ENCODE results near the gene GRM4. TPM values are rescaled to one million over a fixed set of nuclear protein-coding genes. Genes with fewer than 3 reads are reported as not detected.

The GRM4 gene
- total RNA-seq, 2 experiments from 2014 or later, result 0.12 to 0.18 TPM

- no peaks in the 10 kb centered on the region for H3K36me3 Mint-ChIP-seq
- H3K4me3 Mint-ChIP-seq, result no peak overlapping the region
- peaks cover 3% of the 10 kb centered on the region for H3K27me3 Mint-ChIP-seq
- no peak for DNase-seq
- H3K27ac Mint-ChIP-seq, result no peak overlapping the region
- H3K9me3 Mint-ChIP-seq, result no peaks in the 10 kb centered on the region
- H3K4me1 Mint-ChIP-seq, result peaks cover 2% of the 10 kb centered on the region
Observed at GRCh38 chr6:33984466-33985312, 161.2 kb downstream of the GRM4 start.

DNA sequence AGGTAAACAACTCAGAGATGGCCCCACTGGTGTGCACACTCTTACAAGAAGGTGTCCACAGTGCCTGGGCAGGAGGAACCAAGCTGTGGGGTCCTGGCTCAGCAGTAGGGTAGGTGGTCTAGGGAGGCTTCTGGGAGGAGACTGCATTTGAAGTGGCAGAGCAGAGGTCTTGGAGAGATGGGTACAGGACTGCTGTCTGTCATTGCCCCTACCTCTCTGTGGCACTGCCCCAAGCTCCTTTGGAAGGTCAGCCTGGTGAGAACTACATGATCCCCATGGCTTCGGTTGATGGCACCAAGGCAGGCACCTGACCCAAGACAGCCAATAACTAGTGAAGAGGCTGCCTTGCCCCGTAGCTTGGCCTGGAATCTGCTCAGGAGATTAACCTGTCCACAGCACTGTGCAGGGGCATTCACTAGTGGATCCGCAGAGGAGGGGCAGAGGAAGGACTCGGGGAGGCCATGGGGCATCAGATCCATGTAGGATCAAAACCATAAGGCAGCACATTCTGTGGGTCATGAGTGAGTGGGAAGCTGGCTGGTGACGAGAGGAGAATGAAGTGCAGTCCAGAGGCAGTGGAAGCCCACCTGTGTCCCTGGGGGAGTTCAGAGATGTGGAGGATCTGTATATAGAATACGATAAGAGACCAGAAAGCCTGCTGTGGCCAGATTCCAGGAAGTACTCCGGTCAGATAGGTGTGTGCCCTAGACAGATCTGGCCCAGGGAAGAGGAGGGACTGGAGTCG is 162.0 kb downstream of the GRM4 start:
- Mint-ChIP-seq H3K4me1 (peaks cover 2% of the 10 kb centered on the region), H3K36me3 (no peaks in the 10 kb centered on the region), H3K9me3 (no peaks in the 10 kb centered on the region), H3K4me3 (no peak overlapping the region), H3K27ac (no peak overlapping the region), H3K27me3 (peaks cover 3% of the 10 kb centered on the region)
- DNase-seq, result no peak

DNA sequence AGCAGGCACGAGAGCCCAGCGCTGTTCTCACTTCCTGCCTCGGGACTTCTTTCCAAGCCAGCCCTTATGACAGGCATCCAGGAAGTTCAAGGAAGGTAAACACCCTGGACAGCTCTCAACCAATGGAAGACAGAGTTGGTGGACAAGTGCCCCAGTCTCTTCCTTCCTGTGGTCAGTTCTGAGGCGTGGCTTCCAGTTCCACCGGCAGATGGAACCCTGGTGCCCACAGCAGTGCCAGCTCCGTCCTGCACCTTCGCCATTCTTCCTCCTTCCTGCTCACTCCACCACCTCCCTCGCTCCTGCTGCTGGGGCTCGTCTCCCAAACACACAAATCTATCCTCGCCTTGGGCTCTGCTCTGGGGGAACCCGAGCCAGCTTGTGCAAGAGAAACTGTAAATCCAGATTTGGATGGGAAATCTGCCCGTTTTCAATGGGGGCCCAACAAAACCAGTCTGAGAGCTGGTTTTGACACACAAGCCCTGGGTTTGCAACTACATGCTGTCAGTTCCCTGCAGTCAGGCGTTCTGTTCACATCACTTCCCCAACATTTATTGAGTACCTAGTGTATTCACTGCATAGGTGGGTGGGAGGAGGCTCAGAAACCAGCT is 162.7 kb downstream of the GRM4 start:
- H3K9me3 Mint-ChIP-seq, result no peaks in the 10 kb centered on the region

DNA sequence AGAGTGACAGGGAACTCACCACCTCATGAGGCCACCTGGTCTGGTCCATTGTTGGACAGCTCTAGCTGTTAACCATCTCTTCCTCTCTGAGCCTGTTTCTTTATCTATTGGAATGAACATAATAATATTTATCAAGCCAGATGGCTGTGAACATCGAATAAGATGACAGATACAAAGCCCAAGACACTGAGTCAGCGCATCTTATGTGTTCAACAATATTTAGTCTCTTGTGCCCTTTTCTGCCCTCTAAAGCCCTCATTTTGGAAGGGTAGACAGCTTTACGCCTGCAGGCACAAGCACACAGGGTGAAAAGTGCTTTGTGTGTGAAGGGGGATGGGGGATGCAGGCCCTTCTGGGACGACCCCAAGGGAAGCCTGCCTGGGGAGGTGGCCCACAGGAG is 164.0 kb downstream of the GRM4 start:
- Mint-ChIP-seq H3K27me3 (peaks cover 7% of the 10 kb centered on the region), H3K9me3 (no peaks in the 10 kb centered on the region), H3K36me3 (no peaks in the 10 kb centered on the region), H3K4me1 (peaks cover 7% of the 10 kb centered on the region), H3K27ac (no peak overlapping the region), H3K4me3 (no peak overlapping the region)
- DNase-seq, result no peak

More for the DNA sequence above, 162.7 kb downstream of the GRM4 start:
- peaks cover 7% of the 10 kb centered on the region for H3K4me1 Mint-ChIP-seq
- H3K27ac Mint-ChIP-seq, result no peak overlapping the region
- no peaks in the 10 kb centered on the region for H3K36me3 Mint-ChIP-seq
- H3K4me3 Mint-ChIP-seq, result no peak overlapping the region
- peaks cover 3% of the 10 kb centered on the region for H3K27me3 Mint-ChIP-seq
- no peak for DNase-seq

- Mint-ChIP-seq H3K4me3 (no peak overlapping the region), H3K9me3 (no peaks in the 10 kb centered on the region), H3K4me1 (peaks cover 7% of the 10 kb centered on the region), H3K27me3 (peaks cover 11% of the 10 kb centered on the region), H3K36me3 (no peaks in the 10 kb centered on the region), H3K27ac (no peak overlapping the region)
- no peak for DNase-seq
Observed at GRCh38 chr6:33981421-33981820, 164.5 kb downstream of the GRM4 start.

DNA sequence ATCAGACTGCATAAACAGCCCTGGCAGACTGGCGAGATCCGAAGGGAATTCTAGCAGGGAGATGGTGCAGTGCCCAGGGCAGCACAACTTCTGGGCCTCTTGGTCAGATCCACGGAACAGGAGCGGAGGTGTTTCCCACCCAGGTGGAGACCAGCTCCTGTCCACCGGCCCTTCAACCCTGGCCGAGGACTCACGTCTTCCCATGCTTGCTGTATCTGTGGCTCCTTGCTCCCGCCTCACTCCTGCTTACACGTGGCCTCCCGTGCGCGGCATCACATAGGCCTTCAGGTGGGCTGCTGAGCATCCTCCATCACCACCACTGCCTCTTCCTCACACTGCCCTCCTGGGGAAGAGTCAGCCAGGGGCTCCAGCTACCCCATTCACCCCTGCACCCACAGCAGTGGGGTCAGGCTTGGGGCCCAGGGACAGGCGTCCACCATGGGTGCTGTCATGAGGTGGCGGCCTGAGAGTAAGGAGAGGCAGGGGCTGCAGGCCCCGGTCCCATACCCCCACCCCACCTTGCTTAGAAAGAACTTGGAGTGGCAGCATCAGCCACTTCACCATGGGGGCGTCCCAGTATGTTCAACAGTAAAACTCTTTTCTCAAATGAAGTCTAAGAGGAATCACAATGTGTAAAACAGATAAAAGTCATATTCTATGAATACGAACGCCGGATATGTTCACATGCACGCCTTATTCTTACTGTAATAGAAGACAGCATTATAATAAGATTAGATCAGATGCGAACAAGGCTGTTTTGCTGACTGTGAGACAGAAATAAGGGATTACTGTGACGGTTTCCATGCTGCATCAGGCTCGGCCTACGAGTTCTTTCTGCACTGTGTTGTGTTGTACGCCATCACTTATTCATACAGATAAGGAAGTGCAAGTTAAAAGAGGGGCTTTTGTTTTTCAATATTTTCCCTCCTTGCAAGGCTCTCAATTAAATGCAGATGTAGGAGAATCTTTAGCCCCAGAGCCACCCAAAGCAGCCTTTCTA is 165.4 kb downstream of the GRM4 start:
- no peak for DNase-seq
- no peak overlapping the region for H3K4me3 Mint-ChIP-seq
- H3K27ac Mint-ChIP-seq, result no peak overlapping the region
- peaks cover 15% of the 10 kb centered on the region for H3K27me3 Mint-ChIP-seq
- no peaks in the 10 kb centered on the region for H3K9me3 Mint-ChIP-seq
- no peaks in the 10 kb centered on the region for H3K36me3 Mint-ChIP-seq
- H3K4me1 Mint-ChIP-seq, result peaks cover 7% of the 10 kb centered on the region

DNA sequence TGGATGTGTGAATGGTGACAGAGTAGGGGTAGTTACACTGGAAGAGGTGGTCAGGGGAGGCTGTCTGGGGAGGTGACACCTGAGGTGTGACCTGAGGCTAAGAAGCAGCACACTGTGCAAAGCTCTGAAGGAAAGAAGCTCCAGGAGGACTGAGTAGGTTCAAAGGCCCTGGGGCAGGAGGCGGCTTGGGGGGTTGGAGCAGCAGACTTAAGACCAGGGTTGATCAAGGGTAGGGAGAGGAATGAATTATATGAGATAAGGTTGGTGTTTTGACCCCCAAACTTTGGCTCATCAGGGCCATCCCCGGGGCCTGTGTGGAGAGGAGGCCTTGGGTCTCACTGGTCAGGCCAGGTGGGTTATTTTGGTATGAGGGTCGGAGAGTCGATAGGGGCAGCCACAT is 166.1 kb downstream of the GRM4 start:
- no peak for DNase-seq
- no peaks in the 10 kb centered on the region for H3K36me3 Mint-ChIP-seq
- peaks cover 7% of the 10 kb centered on the region for H3K4me1 Mint-ChIP-seq
- H3K27ac Mint-ChIP-seq, result no peak overlapping the region
- no peaks in the 10 kb centered on the region for H3K9me3 Mint-ChIP-seq
- peaks cover 16% of the 10 kb centered on the region for H3K27me3 Mint-ChIP-seq
- no peak overlapping the region for H3K4me3 Mint-ChIP-seq

- Mint-ChIP-seq H3K27me3 (peaks cover 23% of the 10 kb centered on the region), H3K36me3 (no peaks in the 10 kb centered on the region), H3K27ac (no peak overlapping the region), H3K4me1 (peaks cover 7% of the 10 kb centered on the region), H3K4me3 (no peak overlapping the region), H3K9me3 (no peaks in the 10 kb centered on the region)
- no peak for DNase-seq
Observed at GRCh38 chr6:33978412-33979150, 167.3 kb downstream of the GRM4 start.

DNA sequence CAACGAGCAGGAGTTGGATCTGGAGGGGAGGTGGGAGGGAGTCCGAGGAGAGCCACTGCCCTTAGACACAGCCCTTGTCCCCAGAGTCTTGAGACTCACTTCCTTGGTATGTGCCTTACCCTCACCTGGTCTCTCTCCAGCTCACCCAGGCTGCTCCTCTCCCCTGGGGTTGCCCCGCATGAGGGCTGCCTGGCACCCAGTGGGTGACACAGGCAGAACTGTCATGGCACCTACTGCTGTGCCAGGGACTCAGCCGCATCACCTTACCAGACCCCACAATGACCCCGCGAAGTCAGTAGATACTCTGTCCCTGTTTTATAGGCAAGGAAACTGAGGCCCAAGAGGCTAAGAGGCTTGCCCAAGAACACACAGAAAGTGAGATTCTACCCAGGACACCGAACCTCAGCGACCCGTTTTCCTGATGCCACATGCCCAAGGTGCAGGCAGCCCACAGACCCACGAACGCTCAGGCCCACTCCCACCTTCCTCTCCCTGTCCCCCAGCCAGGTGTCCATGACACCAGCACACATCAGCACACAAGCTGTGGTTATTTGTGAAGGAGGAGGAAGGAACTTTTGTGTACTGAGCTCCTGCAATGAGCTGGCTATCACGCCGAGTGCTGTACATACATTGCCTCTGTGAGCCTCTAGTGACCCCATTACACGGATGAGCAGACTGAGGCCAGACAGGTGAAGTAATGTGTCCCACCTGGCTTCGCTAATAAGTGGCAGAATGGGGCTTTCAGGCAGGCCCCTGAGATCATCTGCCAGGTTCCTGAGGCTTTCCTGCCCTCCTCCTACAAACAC is 168.1 kb downstream of the GRM4 start:
- Mint-ChIP-seq H3K27ac (no peak overlapping the region), H3K36me3 (no peaks in the 10 kb centered on the region), H3K27me3 (peaks cover 24% of the 10 kb centered on the region), H3K9me3 (no peaks in the 10 kb centered on the region), H3K4me3 (no peak overlapping the region), H3K4me1 (peaks cover 5% of the 10 kb centered on the region)
- no peak for DNase-seq

DNA sequence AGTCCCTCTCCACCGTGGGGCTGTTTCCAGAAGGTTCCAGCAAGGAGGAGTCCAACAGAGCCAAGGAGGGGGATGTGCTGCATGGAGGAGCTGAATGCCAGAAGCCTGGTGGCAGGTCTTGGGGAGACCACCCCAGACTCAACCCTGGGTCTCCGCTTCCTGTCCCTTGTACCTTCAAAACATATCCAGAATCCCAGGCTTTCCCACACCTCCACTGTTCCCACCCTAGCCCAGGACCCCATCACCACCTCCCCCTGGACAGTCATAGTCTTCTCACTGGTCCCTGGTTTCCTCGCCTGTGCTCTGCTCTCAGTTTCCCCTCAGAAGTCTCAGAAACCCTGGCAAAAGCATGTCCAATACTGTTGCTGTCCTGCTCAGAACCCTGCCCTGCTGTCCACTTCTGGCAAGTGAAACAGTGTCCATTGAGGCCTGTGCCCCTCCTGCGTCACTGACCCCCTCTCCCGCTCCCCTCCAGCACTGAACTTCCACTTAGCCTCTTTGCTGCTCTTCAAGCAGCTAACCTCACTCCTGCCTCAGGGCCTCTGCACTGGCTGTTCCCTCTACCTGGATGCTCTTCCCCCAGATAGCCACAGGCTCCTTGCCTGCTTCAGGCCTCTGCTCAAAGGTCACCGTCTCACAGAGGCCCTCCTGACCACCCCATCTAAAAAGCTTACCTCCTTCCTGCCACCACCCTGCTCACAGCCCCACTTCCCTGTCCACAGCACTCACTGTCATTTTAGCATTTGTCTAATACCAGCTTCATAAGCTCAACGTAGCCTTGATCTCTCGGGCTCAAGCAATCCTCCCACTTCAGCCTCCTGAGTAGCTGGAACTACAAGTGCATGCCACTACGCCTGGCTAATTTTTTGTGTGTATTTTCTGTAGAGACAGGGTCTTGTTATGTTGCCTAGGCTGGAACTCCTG is 169.2 kb downstream of the GRM4 start:
- Mint-ChIP-seq H3K27me3 (peaks cover 28% of the 10 kb centered on the region), H3K4me1 (peaks cover 5% of the 10 kb centered on the region), H3K27ac (no peak overlapping the region), H3K9me3 (no peaks in the 10 kb centered on the region), H3K36me3 (no peaks in the 10 kb centered on the region), H3K4me3 (no peak overlapping the region)
- no peak for DNase-seq

- DNase-seq, result no peak
Observed at GRCh38 chr6:33975661-33976436, 170.0 kb downstream of the GRM4 start.

DNA sequence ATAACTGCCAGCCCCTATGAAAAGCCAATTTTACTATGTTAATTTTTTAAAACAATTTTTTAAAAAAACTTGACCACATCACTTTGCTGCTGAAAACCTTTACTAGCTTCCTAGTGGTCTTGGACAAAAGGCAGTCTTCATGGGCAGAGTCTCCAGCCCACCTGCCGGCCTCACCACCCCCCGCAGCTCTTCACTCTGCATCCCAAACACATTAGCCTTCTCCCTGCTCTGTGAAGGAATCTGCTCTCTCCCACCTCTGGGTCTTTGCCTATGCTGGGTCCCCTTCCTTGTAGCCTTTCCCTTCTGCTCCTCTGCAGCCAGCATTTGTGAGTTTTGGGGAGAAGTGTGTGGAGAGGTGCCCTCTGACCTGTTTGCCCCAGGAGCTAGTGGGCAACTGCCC is 171.4 kb downstream of the GRM4 start:
- Mint-ChIP-seq H3K4me3 (no peak overlapping the region), H3K36me3 (no peaks in the 10 kb centered on the region), H3K9me3 (no peaks in the 10 kb centered on the region), H3K4me1 (peaks cover 5% of the 10 kb centered on the region), H3K27ac (no peak overlapping the region), H3K27me3 (peaks cover 42% of the 10 kb centered on the region)
- no peak for DNase-seq

More at GRCh38 chr6:33975661-33976436, 170.0 kb downstream of the GRM4 start:
- peaks cover 32% of the 10 kb centered on the region for H3K27me3 Mint-ChIP-seq
- H3K4me1 Mint-ChIP-seq, result peaks cover 5% of the 10 kb centered on the region
- no peak overlapping the region for H3K4me3 Mint-ChIP-seq
- H3K36me3 Mint-ChIP-seq, result no peaks in the 10 kb centered on the region
- H3K9me3 Mint-ChIP-seq, result no peaks in the 10 kb centered on the region
- H3K27ac Mint-ChIP-seq, result no peak overlapping the region
